HG03342 (cell line): Measurements from ENCODE around the gene MTMR6.
"Not testable (repeated sequence)": the region's sequence is repeated elsewhere in the genome, so short reads cannot be mapped to it uniquely, and the experiment has no call there.

ENCODE experiments used
- ATAC-seq: cut with Tn5 transposase; IDR thresholded peaks from one replicate; pipeline ENCODE4 v1.9.1; 2021; ENCODE audit warnings: mild to moderate bottlenecking, moderate library complexity; ENCODE audit not compliant: unreplicated experiment

MTMR6 gene

GRCh38 chr13:25286969-25287961 lies at the start of gene MTMR6:
Gene MTMR6, minus strand, starts transcription at chr13:25287488. Its CDS starts 241 bp downstream, at chr13:25287247.
- peak; percentile 97 for ATAC-seq

- ATAC-seq = no peak
Observed at GRCh38 chr13:25335856-25336255, 48.6 kb upstream of the MTMR6 start.

GRCh38 chr13:25330541-25330940 lies 43.3 kb upstream of the MTMR6 start:
- no peak for ATAC-seq

GRCh38 chr13:25329706-25330105 lies 42.4 kb upstream of the MTMR6 start:
- ATAC-seq = no peak

GRCh38 chr13:25324100-25324499 lies 36.8 kb upstream of the MTMR6 start:
- ATAC-seq = no peak

- no peak for ATAC-seq
Observed at GRCh38 chr13:25319771-25320170, 32.5 kb upstream of the MTMR6 start.

GRCh38 chr13:25318946-25319345 lies 31.7 kb upstream of the MTMR6 start:
- not testable (repeated sequence) for ATAC-seq

GRCh38 chr13:25310891-25311290 lies 23.6 kb upstream of the MTMR6 start:
- no peak for ATAC-seq

- ATAC-seq = no peak
Observed at GRCh38 chr13:25306671-25307464, 19.6 kb upstream of the MTMR6 start.

- no peak for ATAC-seq
Observed at GRCh38 chr13:25302121-25302520, 14.8 kb upstream of the MTMR6 start.

GRCh38 chr13:25301347-25302113 lies 14.2 kb upstream of the MTMR6 start, which contains the start of gene NUP58:
Gene NUP58, plus strand, starts transcription at chr13:25301625. Its CDS starts 149 bp downstream, at chr13:25301774.
- peak; percentile 99 for ATAC-seq

- ATAC-seq = peak; percentile 23
Observed at GRCh38 chr13:25300861-25301346, 13.6 kb upstream of the MTMR6 start.

GRCh38 chr13:25295701-25296100 lies 8.4 kb upstream of the MTMR6 start:
- no peak for ATAC-seq

GRCh38 chr13:25295228-25295627 lies 7.9 kb upstream of the MTMR6 start:
- ATAC-seq = no peak

- ATAC-seq = no peak
Observed at GRCh38 chr13:25292301-25292700, 5.0 kb upstream of the MTMR6 start.

- ATAC-seq = no peak
Observed at GRCh38 chr13:25291691-25292090, 4.4 kb upstream of the MTMR6 start.

GRCh38 chr13:25288966-25289365 lies 1.7 kb upstream of the MTMR6 start:
- no peak for ATAC-seq

GRCh38 chr13:25286308-25286968 lies 850 bp downstream of the MTMR6 start:
- peak; percentile 33 for ATAC-seq

- peak; percentile 22 for ATAC-seq
Observed at GRCh38 chr13:25281935-25282332, 5.4 kb downstream of the MTMR6 start.
